ENCODE results near the gene TMEM86B. TPM values are rescaled to one million over a fixed set of nuclear protein-coding genes. Genes with fewer than 3 reads are reported as not detected.
A peak's percentile ranks its signal among the peaks of the same experiment; 100 is the strongest.

Gene TMEM86B
- total and polyA plus RNA-seq, 8 donors, result 1.9 to 4.4 (median 2.7) TPM

DNA sequence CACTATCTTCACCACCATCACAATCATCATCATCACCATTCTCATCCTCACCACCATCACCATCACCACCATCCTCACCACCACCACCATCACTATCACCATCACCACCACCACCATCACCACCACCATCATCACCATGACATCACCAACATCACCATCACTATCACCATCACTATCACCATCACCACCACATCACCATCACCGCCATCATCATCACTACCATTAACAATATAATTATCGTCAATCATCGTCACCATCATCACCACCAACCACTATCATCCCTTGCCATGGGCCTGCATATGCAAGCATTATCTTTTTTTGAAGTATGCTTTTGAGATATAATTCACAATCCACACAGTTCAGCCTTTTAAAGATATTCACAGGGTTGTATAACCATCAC, 37.8 kb upstream of the TMEM86B start:
- peaks cover 0 to 10% of the 10 kb centered on the region in 2 donors for H3K36me3 ChIP-seq
- no peak overlapping the region for H3K4me3 ChIP-seq
- no peak for DNase-seq
- no peak for ATAC-seq
- TF ChIP-seq, protein P1, sequence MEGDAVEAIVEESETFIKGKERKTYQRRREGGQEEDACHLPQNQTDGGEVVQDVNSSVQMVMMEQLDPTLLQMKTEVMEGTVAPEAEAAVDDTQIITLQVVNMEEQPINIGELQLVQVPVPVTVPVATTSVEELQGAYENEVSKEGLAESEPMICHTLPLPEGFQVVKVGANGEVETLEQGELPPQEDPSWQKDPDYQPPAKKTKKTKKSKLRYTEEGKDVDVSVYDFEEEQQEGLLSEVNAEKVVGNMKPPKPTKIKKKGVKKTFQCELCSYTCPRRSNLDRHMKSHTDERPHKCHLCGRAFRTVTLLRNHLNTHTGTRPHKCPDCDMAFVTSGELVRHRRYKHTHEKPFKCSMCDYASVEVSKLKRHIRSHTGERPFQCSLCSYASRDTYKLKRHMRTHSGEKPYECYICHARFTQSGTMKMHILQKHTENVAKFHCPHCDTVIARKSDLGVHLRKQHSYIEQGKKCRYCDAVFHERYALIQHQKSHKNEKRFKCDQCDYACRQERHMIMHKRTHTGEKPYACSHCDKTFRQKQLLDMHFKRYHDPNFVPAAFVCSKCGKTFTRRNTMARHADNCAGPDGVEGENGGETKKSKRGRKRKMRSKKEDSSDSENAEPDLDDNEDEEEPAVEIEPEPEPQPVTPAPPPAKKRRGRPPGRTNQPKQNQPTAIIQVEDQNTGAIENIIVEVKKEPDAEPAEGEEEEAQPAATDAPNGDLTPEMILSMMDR (IDR thresholded peaks at IDR 0.05), result no peak
- no peaks in the 10 kb centered on the region for H3K4me1 ChIP-seq
- intact Hi-C loops (cut with DNase I), result no loop called here
- no peaks in the 10 kb centered on the region for H3K9me3 ChIP-seq
- no peak overlapping the region for H3K27ac ChIP-seq
- H3K27me3 ChIP-seq, result no peaks in the 10 kb centered on the region

DNA sequence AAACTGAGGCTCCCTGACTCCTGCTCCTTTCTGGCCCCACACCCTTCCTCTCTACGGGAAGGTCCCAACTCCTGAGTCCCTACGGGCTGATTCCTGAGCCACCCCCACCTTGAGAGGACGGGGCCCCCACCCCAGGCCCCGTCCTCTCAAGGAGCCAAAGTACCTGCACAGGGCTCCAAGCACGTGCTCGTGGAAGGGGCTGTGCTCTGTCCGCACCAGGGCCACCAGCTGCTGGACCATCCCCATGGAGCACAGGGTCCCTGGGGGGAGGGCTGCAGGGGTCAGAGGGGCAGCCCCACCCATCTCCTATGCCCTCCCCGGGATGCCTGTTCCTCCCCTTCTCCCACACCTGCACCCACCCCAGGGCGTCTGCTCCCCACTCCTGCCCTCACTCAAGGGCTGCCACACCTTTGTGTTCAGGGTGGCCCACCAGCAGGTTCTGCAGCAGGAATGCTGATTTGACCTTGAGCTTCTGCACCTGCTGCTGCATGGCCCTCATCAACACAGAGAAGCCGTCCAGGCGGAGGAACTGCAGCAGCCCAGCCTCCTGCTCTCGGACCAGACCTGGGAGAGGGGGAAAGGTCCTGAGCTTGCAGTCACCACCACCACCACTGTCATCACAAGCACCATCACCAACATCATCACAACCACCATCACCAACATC, 37.3 kb upstream of the TMEM86B start:
- Histone ChIP-seq H3K36me3 (peaks cover 0 to 10% of the 10 kb centered on the region in 2 donors), H3K4me3 (no peak overlapping the region), H3K27me3 (no peaks in the 10 kb centered on the region), H3K4me1 (no peaks in the 10 kb centered on the region), H3K9me3 (no peaks in the 10 kb centered on the region), H3K27ac (no peak overlapping the region)
- DNase-seq (peak in 1 of 4 donors; percentile 31), ATAC-seq (no peak)
- intact Hi-C loops (cut with DNase I), result no loop called here
- TF ChIP-seq, protein P1 (IDR thresholded peaks at IDR 0.05), result no peak

DNA sequence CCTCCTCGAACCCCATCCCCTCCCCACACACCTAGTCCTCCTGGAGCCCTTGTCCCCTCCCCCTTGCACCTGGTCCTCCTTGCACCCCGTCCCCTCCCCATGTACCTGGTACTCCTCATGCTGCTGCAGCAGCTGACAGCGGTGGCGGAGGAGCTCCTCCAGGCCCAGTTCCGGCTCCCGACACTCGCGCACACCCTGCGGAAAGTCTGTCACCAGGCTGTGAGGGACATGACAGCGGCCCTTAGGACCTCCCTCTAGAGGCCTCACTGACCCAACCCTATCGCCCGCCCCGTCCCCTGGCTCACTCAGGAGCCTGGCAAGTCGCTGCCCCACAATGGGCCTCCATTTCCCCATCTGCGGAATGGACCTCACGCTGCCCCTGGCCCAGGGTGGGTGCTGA, 36.6 kb upstream of the TMEM86B start:
- H3K27ac ChIP-seq, result no peak overlapping the region
- H3K9me3 ChIP-seq, result no peaks in the 10 kb centered on the region
- H3K36me3 ChIP-seq, result peaks cover 0 to 10% of the 10 kb centered on the region in 2 donors
- intact Hi-C loops (cut with DNase I), result no loop called here
- no peak for DNase-seq
- H3K4me3 ChIP-seq, result no peak overlapping the region
- H3K4me1 ChIP-seq, result peaks cover 0 to 2% of the 10 kb centered on the region in 2 donors
- TF ChIP-seq, protein P1 (IDR thresholded peaks at IDR 0.05), result no peak
- no peaks in the 10 kb centered on the region for H3K27me3 ChIP-seq
- no peak for ATAC-seq

DNA sequence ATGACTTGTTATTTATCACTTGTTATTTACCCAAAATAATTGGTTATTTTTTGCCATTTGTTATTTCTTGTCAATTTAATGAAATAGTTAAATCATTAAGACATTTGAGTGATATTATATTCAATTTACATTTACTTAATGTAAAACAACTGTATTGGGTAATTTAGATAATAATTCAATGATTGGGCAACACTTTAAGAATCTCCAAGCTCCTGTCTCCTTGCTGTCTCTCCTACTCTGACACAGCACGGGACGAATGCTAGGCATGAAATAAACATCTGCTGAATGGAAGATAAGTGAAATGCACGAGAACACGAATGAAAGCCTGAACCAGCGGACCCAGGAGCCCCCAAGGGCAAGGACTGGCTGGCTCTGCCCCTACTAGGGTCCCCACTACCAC, 36.0 kb upstream of the TMEM86B start:
- intact Hi-C loops (cut with DNase I), result no loop called here
- peaks cover 0 to 10% of the 10 kb centered on the region in 2 donors for H3K36me3 ChIP-seq
- ATAC-seq (no peak), DNase-seq (peak in 1 of 4 donors; percentile 17)
- no peaks in the 10 kb centered on the region for H3K27me3 ChIP-seq
- TF ChIP-seq, protein P1 (IDR thresholded peaks at IDR 0.05), result no peak
- H3K27ac ChIP-seq, result no peak overlapping the region
- H3K4me3 ChIP-seq, result no peak overlapping the region
- H3K9me3 ChIP-seq, result no peaks in the 10 kb centered on the region
- H3K4me1 ChIP-seq, result peaks cover 4 to 8% of the 10 kb centered on the region in 2 donors

DNA sequence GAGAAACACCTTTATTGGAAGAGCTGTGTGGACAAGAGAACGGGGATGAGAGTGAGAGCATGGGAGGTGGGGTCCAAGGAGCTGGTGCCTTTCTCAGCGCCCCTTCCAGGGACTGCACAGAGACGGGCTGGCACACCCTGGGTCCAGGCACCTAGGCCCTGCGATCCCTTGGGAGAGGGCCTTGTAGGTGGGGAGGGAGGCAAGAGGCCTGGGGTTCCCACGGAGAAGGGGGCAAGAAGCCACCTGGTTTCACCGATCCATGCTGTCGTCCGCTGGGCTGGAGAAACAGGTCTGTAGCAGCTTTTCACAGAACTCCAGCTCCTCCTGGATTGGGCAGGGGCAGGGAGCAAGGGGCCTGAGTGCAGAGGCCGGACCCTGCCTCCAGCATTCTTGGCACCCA, 33.8 kb upstream of the TMEM86B start:
- intact Hi-C loops (cut with DNase I), result no loop called here
- H3K36me3 ChIP-seq, result peaks cover 0 to 10% of the 10 kb centered on the region in 2 donors
- H3K4me3 ChIP-seq, result no peak overlapping the region
- H3K27me3 ChIP-seq, result no peaks in the 10 kb centered on the region
- H3K27ac ChIP-seq, result no peak overlapping the region
- H3K4me1 ChIP-seq, result peaks cover 4 to 14% of the 10 kb centered on the region in 2 donors
- no peak for DNase-seq
- TF ChIP-seq, protein P1 (IDR thresholded peaks at IDR 0.05), result no peak
- ATAC-seq, result no peak
- no peaks in the 10 kb centered on the region for H3K9me3 ChIP-seq

Measured in left lung (tissue), 10 donors.